Skeletal muscle cell (primary cell): ENCODE results near the gene JMJD1C.
"Not testable (repeated sequence)": the region's sequence is repeated elsewhere in the genome, so short reads cannot be mapped to it uniquely, and the experiment has no call there.

Experiments used
- DNase-seq: peaks from one replicate; pipeline ENCODE4 v3.0.0-alpha.2; 2010; ENCODE audit warnings: low read depth
- H3K4me3 ChIP-seq: 2 replicates; pipeline ENCODE4 v1.5.1; 2011; ENCODE audit warnings: low read depth, mild to moderate bottlenecking, control low read depth, low read length, moderate library complexity

The JMJD1C gene

GRCh38 chr10:63415640-63416244 is 50.0 kb downstream of the JMJD1C start:
- no peak for DNase-seq
- no peak overlapping the region for H3K4me3 ChIP-seq

DNA sequence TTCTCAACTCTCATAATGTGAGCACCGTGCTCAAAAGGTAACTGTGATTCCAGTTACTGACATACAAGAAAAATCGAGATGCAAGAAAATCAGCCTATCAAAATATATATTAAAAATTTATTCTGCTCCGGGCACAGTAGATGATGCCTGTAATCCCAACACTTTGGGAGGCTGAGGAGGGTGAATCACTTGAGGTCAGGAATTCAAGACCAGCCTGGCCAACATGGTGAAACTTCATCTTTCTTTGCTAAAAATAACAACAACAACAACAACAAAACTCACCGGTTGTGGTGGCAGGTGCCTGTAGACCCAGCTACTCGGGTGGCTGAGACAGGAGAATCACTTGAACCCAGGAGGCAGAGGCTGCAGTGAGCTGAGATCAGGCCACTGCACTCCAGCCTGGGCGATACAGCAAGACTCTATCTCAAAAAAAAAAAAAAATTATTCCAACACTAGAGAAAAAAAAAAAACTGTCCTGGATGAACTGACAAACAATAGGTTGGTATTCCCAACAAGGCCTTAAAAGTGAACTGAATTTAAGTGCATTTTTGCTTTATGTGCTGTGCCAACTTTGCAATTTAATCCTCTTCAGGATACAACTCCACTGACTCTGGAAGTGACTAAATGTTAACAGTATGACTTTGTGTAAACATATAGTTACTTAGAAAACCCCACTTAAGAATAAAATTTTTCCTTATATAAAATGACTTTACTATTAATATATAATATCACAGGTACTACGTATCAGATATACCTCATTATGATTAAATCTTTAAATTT is 51.1 kb downstream of the JMJD1C start:
- DNase-seq: no peak
- H3K4me3 ChIP-seq: no peak overlapping the region

- DNase-seq: no peak
Measured at GRCh38 chr10:63413429-63413828, 52.3 kb downstream of the JMJD1C start.

DNA sequence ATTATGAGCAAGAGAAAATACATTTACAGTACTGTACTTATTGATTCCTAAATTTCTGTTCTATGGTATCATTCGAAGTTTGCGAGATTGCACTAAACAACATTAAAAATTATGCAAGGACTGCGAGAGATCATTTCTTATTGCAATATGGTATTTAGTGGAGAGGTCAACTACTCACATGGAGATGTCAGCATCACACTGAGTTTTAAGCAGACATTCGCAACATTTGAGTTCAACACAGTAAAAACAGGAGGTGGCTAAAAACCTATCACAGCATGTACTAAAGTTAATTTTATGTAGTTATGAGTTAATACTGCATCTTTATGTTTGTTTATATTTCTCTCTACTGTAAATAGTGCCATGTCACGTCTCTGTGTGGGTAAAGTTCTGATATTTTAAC is 53.5 kb downstream of the JMJD1C start:
- DNase-seq: no peak

More at GRCh38 chr10:63413429-63413828, 52.3 kb downstream of the JMJD1C start:
- H3K4me3 ChIP-seq: no peak overlapping the region

GRCh38 chr10:63410633-63411032 is 55.1 kb downstream of the JMJD1C start:
- no peak for DNase-seq
- no peak overlapping the region for H3K4me3 ChIP-seq

More for the DNA sequence above, 53.5 kb downstream of the JMJD1C start:
- no peak overlapping the region for H3K4me3 ChIP-seq

- DNase-seq: no peak
- H3K4me3 ChIP-seq: no peak overlapping the region
Measured at GRCh38 chr10:63409465-63410027, 56.2 kb downstream of the JMJD1C start.

DNA sequence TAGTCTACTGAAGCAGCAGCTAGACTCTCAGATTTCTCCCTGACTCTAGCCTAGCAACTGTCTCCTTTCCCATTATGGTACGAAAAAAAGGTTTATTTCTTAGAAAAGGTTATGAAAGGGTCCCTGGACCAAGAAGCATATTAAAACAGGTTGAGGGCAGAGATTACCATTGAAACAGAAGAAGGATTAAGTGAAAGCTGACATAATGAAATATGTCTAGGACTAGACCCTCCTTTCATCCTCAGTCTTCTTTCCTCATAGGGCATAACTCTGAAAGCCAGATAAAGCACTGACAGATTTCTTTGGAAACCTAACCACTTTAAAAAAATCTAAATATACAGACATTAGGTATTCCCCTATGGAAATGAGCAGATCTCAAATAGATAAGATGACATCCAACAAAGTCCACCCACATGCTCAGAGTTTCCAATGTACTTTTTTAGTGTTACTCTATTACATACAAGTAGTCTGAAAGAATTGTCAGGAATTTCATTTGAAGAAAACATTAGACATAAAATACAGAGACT is 58.6 kb downstream of the JMJD1C start:
- no peak overlapping the region for H3K4me3 ChIP-seq
- no peak for DNase-seq

DNA sequence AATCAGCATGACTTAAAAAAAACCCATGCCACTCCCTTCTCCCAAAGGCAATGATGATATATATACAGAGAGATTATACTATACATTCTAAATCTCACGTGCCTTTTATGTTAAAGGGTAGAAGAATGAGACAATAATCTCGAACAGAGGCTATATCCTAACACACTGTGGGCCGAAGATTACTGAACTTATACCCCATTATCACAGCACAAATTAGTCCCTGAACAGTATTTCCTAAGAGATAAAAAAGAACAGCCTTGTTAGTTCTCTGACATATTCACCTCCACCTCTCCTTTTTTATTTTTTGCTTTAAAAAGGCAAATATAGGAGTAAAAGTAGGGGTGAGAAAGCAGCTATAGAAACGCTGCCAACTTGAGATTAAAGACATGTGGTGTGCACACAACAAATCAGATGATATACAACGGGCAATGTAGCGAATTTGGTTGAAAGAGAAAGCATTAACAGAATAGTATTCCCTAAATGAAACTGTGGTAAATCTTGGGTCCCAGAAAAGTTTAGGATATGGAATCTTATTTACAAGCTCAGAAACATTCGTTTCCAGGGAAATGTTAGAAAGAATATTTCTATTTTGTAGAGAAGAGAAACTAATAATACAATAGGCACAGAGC is 69.5 kb downstream of the JMJD1C start:
- no peak for DNase-seq
- H3K4me3 ChIP-seq: no peak overlapping the region

GRCh38 chr10:63393050-63393449 is 72.7 kb downstream of the JMJD1C start:
- DNase-seq: no peak
- H3K4me3 ChIP-seq: no peak overlapping the region

GRCh38 chr10:63392224-63392623 is 73.6 kb downstream of the JMJD1C start:
- DNase-seq: no peak
- no peak overlapping the region for H3K4me3 ChIP-seq

DNA sequence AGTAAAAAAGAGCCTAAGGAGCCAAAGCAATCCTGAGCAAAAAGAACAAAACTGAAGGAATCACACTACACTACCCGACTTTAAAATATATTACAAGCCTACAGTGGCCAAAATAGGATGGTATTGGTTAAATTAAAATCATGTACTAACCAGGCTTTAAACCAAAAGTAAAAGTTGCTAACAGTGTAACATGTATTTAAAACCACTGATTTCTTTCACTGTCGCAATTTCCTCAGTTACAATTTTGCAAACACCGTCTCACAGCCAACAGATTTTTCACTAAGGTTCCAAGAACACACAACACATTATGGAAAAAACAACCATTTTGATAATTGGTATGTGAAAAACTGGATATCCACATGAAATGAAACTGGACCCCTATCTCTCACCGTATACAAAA is 74.0 kb downstream of the JMJD1C start:
- no peak overlapping the region for H3K4me3 ChIP-seq

DNA sequence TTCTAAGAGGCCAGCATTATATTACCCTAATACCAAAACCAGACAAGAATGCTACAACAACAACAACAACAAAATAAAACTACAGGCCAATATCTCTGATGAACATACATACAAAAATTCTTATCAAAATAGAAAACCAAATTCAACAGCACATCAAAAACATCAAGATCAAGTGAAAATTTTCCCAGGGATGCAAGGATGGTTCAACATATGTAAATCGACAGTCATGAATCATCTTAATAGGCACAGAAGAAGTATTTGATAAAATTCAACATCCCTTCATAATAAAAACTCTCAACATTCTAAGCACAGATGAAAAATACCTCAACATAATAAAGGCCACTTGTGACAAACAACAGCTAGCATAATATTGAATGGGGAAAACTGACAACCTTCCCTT is 75.3 kb downstream of the JMJD1C start:
- no peak overlapping the region for H3K4me3 ChIP-seq
- DNase-seq: no peak

More for the DNA sequence above, 74.0 kb downstream of the JMJD1C start:
- no peak for DNase-seq

DNA sequence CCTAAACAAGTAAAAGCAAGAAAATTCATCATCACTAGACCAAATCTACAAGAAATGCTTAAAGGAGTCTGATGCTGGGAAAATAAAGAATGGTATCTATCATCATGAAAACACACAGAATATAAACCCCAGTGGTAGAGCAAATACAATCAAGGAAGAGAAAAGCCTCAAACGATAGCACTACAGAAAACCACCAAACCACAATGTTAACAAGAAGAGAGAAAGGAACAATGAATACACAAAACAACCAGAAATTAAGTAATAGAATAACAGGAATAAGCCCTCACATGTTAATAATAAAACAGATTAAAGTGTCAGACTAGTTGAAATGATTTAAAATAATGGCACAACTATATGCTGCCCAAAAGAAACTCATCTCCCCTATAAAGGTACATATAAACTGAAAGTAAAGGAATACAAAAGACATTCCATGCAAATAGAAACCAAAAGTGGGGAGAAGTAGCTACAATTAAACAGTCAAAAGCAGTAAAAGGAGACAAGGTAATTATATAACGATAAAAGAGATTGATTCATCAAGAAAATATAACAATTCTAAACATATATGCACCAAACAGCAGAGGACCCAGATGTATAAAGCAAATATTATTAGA is 77.3 kb downstream of the JMJD1C start:
- H3K4me3 ChIP-seq: no peak overlapping the region
- no peak for DNase-seq

- no peak for DNase-seq
- no peak overlapping the region for H3K4me3 ChIP-seq
Measured at GRCh38 chr10:63385254-63385653, 80.5 kb downstream of the JMJD1C start.

GRCh38 chr10:63384675-63385074 is 81.1 kb downstream of the JMJD1C start:
- H3K4me3 ChIP-seq: no peak overlapping the region
- DNase-seq: no peak

GRCh38 chr10:63384001-63384400 is 81.8 kb downstream of the JMJD1C start:
- DNase-seq: no peak
- no peak overlapping the region for H3K4me3 ChIP-seq

DNA sequence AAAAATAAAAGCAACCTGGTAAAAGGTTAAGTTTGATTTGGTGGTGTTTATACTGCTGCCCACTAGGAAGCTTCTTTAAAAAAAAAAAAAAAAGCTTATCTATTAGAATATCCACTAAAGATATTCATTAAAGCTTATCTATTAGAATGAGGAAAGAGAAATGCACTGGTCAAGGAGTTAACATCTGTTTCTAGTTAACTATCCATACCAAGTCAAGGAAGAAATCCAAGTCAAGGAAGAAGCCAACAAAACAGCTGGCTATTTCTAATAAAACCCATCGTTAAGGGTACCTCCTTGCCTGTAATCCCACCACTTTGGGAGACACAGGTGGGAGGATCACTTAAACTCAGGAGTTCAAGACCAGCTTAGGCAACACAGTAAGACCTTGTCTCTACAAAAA is 82.6 kb downstream of the JMJD1C start:
- no peak overlapping the region for H3K4me3 ChIP-seq
- DNase-seq: no peak

GRCh38 chr10:63382066-63382465 is 83.7 kb downstream of the JMJD1C start:
- no peak for DNase-seq
- H3K4me3 ChIP-seq: no peak overlapping the region

- DNase-seq, H3K4me3 ChIP-seq: not testable (repeated sequence)
Measured at GRCh38 chr10:63377305-63377661, 88.5 kb downstream of the JMJD1C start.
